OCI-LY7 (cell line): Measurements from ENCODE around the gene ARFGEF3.

Experiments
- CTCF ChIP-seq: fragments of 200-600 bp; sonication (generic); conservative IDR thresholded peaks from 2 replicates; pipeline ENCODE4 v1.5.1; 2014; ENCODE audit warnings: mild to moderate bottlenecking, antibody characterized with exemption, low read length, moderate library complexity, mixed read lengths
- EZH2phosphoT487 ChIP-seq: fragments of 200-600 bp; sonication (generic); IDR thresholded peaks from 2 replicates; pipeline ENCODE4 v1.6.1; 2018; ENCODE audit warnings: low read depth, borderline replicate concordance, mild to moderate bottlenecking, mixed run types, antibody characterized with exemption, low read length, moderate library complexity, mixed read lengths

- TF ChIP-seq CTCF (no peak), EZH2phosphoT487 (no peak)
Observed at GRCh38 chr6:138275976-138276375, 114.2 kb downstream of the ARFGEF3 start.
